ENCODE measurements around the gene DDAH1.
A peak's percentile ranks its signal among the peaks of the same experiment; 100 is the strongest.
"Not testable (repeated sequence)": the region's sequence is repeated elsewhere in the genome, so short reads cannot be mapped to it uniquely, and the experiment has no call there.

DDAH1 gene

DNA sequence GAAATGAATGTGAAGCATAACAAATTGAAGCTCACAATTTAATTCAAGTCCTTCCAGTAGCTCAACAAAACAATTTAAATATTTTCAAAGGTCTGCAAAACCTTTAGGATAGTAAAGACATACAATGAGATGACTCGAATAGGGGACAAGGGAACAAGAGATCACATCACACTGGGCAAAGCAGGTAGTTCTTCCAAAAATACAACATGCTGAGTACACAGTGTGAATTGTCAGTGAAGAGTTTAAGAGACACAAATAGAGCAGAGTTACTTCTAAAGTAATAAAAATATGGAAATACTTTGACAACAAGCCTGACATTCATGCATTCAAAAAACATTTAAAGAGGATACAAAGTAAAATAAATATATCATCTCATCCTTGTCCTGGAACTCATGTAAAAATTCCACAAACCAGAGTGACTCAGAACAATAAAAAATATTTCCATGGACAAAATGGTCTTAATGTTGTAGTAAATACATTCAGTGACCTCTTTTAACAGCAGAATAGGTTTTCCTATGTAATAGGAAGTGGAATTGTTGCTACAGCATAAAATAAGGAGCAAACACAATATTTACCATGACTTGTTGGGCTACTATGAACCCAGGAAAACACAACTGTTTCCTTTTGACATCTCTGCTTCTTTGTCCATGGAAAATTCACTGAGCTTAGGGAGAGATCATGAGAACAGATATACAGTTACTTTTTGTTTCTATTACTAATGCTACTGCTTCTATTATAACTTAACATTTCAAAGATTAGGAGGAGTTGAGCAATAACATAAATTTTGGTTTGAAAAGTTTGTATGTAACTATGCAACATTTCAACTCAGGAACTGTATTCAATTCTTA lies 104.9 kb downstream of the DDAH1 start:
- no peak for DNase-seq (ENCODE audit: low spot score)

DNA sequence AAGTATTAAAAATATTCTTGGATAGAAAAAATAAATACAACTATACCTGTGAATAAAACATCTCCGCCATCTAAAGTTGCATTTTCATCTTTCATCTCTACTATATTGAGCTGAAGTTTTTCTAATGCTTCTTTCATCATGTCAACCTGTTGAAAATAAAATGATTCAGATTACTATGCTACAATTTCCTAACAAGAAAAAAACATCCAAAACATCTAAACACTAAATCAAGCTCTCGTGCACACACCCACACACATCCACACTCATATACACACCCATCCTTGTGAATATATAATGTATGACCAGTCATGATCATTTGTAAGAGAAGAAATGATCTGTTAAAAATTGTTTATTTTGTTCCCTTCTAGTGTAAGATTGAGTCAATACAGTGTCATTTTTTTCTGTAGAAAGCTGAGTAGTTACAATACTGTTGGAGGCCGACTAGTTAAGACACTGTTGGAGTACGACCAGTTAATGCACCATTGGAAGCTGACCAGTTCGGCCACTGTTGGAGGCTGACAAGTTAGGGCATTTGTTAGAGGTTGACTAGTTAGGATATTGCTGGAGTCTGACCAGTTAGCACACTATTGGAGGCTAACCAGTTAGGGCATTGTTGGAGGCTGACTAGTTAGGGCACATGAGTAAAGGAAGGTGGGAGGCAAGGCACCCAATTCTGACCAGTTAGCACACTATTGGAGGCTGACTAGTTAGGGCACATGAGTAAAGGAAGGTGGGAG lies 106.1 kb downstream of the DDAH1 start:
- no peak for DNase-seq (ENCODE audit: low spot score)

DNA sequence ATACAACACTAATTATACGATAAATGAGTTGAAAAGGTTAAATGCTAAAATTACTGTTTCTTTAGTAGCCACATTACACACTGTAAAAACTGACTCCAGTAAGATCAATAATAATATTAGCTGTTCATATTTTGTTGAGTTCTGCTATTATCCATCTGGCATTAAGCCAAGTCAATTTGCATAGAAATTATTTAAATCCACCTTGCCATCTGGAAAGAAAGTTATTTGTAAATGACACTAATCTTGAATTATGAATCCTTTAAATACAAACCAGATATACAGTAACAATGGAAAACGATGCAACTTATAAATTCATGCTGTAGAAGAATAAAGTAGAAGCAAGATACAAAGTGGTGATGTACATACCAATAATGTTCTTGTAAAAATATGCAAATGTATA lies 107.1 kb downstream of the DDAH1 start:
- no peak for DNase-seq (ENCODE audit: low spot score)

DNA sequence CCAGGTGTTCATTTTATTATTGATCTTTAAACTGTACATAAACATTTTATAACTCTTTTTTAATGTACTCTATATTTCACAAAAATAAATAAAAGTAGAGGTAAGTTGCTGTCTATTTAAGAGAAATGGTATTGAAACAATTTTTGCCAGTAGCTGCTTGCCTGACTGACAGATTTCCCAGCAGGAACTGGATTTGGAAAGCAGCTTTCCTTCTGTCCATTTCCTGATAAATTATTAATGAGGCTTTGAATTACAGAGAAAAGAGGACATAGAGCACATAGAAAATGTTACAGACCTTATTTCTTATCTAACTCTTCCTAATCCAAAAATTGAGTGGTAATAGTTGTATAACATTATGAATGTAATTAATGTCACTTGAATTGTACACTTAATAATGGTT lies 108.8 kb downstream of the DDAH1 start:
- DNase-seq (ENCODE audit: low spot score) = no peak

DNA sequence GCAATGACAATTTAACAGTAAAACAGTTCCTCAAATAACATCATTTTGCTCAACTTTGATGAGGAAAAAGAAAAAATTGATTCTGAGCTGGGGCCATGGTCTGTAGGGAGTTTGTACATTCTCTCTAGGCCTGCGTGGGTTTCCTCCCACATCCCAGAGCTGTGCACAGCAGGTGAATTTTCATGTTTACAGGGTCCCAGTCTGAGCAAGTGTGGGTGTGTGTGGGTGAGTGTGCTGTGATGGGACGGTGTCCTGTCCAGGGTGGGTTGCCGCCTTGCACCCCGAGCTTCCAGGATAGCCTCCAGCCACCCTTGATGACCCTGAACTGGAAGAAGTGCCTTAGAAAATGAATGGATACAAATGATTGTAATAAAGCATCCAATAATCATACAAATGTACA lies 112.9 kb downstream of the DDAH1 start:
- no peak for DNase-seq (ENCODE audit: low spot score)

DNA sequence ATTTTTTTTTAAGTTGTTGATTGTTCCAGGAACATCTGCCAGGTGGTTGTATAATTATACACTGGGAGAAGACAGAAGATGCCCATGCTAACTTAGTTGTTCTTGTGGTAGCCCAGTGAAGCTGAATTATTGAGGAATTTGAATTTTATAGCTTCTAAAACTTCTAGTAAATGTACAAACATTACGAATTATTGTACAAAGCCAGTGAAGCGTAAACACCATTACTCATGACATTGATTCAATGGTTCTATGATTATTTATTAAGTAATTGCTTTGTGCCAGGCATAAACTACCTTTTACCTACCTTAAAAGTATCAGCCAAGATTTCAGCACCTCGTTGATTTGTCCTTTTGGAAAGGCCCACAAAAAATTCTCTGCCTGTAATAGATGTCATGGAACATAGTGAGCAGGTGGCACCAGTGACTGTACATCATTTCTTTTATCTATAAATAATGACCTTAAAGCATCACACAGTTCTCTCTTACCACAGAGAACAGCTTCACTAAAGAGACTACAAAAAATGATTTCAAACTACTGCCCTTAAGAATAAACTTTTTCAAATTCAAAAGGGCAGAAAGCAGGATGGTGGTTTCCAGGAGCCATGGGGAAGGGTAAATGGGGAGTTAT lies 113.6 kb downstream of the DDAH1 start:
- DNase-seq (ENCODE audit: low spot score) = no peak

DNA sequence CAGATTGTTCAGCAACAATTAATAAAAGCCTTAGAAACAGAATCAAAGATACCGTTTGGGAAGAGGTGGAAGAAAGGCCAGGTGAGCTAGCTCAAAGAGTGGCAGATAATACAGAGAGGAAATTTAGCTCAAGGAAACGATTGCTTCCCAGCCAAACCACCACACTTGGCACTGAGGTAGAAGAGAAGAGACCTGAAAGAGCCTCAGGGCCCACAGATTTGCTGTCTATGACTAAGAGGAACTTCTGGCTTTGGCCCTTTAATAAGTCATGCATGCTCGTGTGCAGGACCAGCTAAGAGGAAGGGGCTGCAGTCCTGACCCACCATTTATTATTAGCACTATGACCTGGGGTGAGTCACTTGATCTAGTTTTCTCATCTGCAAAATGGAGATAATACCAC lies 115.7 kb downstream of the DDAH1 start:
- DNase-seq (ENCODE audit: low spot score) = no peak

DNA sequence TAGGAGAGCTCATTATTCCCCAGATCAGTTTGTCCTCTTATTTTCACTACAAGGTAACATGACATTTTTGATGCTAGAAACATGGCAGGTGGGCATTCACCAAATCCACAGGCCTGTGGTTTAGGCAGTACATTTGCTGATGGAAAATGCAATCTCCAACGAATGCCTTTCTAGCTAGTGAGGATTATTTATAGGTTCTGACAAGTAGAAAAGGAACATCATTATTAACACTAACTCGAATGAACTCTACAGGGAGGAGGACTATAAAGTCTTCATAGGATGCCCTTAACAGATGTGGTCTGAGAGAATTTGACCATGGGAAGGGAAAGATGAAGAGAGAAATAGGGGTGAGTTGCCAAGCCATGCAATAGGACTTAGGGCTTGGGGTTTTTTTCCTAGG lies 117.1 kb downstream of the DDAH1 start:
- DNase-seq (ENCODE audit: low spot score) = no peak

DNA sequence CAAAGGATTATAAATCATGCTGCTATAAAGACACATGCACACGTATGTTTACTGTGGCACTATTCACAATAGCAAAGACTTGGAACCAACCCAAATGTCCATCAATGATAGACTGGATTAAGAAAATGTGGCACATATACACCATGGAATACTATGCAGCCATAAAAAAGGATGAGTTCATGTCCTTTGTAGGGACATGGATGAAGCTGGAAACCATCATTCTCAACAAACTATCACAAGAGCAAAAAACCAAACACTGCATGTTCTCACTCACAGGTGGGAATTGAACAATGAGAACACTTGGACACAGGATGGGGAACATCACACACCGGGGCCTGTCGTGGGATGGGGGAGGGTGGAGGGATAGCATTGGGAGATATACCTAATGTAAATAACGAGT lies 117.7 kb downstream of the DDAH1 start:
- not testable (repeated sequence) for DNase-seq (ENCODE audit: low spot score)

DNA sequence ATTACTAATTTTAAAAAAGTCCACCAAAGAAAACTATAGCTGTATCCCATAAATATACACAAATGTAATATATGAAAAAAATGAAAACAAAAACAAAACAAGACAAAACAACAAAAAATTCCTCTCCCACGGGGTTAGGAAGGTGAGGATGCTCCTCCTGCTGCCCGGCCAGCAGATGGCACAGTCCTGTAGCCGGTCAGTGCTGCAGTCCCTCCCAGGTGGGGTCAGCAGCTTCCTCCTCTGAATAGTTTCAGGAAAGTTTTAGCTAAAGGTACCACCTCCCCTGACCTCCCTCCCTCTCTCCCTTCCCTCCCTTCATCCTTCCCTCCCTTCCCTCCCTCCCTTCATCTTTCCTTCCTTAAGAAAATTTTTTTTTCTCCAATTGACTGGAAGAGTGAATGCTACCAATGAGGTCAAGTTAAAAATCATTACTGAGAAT lies 120.7 kb downstream of the DDAH1 start:
- DNase-seq (ENCODE audit: low spot score) = peak; percentile 49

DNA sequence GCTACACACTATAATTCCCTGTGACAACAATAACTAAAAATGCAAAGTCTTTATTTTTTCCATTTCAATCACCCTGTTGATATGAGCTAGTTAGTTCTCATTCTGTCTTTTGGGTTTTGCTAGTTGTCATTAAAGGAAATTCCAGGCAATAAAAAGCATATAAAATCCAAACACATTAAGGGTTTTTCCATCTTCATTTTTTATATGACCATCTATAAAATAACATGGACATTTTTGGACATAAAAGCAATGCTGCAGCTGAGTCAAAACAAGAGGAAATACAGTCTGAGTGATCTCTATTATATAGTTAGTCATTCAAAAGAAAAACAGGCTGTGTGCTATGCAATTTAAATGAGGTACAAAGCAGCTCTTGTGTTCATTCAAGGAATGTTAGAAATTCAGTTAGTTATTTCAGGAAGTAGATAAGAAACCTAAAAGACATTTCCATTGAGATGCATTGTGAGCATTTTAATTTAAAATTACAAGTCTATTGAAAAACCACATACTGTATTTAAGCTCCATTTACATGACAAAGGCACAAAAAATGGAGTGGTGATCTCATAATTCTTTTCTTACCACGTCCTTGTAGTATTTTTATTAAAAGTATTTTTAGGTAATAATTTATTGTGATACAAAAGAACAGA lies 121.2 kb downstream of the DDAH1 start:
- DNase-seq (ENCODE audit: low spot score) = no peak

DNA sequence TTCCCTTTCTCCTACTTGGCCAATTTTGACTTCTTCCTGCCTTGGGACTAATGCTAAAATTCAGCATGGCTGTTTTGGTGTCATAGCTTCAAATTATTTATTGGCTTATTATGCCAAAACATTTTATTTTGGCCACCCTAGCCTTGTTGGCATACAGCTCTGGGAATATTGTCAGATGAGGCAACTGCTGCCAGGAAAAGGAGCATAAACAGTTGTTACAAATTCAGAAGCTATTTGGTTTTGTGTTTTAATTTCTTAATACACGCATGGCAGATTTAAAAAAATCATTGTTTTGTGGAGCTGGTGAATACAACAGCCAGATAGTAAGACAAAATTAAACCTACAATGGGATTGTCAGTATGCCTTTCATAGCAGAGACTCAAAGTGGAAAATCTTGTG lies 121.7 kb downstream of the DDAH1 start:
- DNase-seq (ENCODE audit: low spot score) = no peak

DNA sequence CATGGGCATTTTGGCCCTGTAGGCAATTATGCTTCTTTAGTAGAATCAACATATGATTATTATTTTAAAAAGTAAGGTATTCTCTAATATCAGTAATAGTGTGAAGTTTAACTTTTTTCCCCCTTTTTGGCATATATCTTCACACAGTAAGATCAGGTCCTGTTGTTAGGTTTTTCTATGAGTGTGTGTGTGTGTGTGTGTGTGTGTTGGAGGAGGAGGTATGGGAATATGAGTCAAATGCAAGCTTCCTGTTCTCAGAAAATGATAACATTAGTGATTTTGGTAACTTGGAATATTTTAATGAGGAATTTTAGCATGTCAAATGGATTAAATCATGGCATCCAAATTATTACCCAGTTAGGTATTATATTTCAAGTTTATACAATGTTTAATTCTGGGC lies 122.8 kb downstream of the DDAH1 start:
- DNase-seq (ENCODE audit: low spot score) = no peak

DNA sequence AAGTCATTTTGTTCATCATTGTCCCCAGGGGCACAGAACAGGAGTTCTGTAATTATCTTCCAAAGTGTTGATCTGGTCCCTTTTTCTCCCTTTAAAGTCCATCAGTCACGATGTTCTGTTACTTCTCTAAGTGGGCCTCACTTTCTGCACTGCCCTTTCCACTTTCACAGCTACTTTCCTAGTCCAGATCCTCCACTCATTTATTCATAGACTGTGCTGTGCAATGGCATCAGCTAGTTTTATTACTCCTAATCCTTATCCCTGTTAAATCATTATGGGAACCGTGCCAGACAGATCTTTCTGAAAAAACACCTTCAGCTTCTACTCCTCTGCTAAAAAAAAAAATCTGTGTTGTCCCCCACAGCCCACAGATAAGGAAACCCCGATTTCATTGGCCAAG lies 124.5 kb downstream of the DDAH1 start:
- DNase-seq (ENCODE audit: low spot score) = no peak

DNA sequence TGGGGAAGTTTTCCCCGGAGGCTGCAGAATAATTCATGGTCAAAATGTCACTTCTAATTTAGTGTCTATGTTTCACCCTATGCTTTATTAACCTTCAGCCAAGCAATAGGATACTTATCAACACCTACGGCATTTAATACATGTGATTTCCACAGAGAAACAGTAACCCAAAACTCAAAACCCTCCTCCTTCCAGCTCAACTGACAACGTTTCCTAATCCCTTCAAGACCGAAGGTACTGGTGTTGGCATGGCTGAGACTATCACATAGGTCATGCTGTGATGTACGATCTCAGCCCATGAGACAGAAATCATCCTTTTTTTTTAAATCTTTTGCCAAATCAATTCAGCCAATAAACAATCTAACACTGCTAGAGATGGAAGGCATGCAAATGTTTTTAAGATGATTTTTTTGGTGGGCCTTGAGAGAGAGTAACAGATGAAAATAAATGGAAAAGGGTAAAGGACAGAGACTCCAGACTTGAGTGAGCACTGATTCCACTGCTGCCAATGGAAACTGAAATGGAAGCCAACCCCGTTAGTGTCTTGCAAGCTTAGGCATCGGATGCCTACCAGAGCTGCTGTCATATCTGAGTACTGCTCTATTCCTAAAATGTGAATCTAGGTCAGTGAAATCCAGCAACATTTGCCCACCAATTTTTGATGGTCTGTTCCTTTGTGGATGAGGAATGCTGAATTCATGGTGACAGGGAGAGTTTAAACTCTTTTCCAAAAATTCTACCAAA lies 125.1 kb downstream of the DDAH1 start:
- no peak for DNase-seq (ENCODE audit: low spot score)

DNA sequence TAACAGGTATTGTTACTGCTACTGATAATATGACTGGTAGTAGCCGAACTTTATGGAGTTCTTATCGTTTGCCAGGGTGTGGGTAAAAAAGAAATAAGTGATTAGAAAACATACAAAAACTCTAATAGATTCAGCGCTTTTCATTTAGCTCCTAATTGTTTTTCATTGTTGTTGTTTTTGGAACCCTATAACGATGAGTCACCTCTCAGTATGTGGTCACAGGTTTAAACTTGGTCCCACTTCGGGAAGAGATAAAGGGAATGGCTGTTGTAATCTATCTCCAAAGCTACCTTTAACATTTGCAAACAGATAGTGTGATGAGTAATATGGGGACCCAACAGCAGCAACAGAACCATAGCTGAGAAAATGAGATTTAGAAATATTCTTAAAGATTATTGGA lies 125.9 kb downstream of the DDAH1 start:
- no peak for DNase-seq (ENCODE audit: low spot score)

DNA sequence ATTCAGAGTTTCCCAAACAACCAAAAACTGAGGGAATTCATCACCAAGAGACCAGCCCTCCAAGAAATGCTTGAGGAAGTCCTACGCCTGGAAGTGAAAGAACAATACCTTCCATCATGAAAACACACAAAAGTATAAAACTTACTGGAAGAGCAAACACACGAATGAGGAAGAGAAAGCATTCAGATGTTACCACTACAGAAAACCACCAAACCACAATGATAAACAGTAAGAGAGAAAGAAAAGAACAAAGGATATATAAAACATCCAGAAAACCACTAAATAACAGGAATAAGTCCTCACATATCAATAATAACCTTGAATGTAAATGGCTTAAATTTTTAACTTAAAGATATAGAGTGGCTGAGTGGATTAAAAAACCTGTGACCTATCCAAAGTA lies 130.0 kb downstream of the DDAH1 start:
- DNase-seq (ENCODE audit: low spot score) = no peak

DNA sequence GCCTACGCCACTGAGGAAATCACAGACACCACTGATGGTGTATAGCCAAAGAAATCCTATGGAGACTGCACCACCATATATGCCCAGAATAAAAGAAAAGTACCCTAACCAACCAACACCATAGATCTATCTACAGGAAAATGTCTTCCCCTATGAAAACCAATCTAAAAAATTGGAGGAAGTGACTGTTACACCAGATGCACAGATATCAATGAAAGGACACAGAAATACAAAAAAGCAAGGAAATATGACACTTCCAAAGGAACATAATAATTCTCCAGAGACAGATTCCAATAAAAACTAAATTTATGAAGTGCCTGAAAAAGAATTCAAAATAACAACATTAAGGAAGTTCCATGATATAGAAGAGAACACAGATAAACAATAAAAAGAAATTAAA lies 131.8 kb downstream of the DDAH1 start:
- DNase-seq (ENCODE audit: low spot score) = no peak

DNA sequence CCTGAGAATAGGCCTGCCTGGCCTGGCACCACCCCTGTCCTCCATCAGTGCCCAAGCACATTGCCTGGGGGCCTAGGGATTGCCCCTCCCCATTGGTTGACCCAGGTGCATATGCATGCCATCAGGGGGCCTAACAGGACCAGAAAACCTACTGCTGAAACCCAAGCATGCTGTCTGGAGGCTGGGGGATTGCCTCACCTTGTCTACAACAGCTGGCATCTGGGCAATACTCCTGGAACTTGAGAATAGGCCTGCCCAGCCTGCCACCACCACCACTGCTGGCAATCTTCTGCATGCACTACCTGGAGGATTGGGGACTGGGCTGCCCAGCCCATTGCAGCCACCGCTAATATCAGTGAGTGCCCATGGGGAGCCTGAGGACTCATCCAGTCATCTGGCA lies 132.4 kb downstream of the DDAH1 start:
- DNase-seq (ENCODE audit: low spot score) = no peak

DNA sequence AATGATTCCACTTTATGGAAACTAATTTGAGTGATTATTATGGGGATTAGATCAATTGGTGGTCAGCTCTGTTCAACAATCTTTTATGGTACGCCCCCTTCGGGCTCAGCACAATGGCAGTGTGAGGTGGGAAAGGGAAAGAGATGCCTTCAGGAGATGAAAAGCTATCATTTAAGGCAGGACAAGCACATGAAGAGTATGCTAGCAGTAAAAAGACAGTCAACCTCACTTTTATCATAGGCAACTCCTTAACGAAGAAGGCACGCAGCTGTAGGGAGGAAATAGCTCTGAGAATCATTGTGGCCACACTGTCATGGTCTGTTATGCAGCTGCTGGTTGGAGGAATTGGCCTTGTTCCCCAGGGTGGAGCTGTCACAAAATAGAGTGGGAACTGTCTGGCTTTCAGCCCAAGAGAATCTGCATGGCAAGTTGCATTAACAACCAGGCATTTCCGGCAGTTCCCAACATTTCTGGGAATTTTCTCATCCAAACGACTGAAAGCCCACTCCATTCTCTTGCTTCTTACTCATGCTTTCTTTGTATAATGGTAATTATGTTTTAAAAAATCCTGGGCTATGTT lies 134.2 kb downstream of the DDAH1 start:
- no peak for DNase-seq (ENCODE audit: low spot score)

DNA sequence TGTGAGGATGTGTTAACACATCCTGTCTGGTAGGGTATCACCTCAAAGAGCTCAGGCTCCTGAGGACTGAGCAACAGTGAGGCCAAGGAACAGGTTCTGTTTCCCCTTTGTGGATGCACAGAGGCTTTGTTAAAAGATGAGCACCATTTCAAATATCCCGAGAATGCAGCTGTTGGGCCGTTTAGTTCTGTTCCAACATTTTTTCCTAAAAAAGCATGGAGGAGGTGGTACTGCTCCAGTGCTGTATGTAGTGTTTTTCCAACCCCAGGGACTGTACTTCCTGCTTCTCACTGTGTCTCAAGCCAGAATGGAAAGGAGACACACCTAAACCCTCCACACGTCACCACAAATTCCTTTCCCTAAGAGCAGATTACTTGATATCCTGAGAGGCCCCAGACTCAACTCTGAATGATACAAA lies 134.7 kb downstream of the DDAH1 start:
- no peak for DNase-seq (ENCODE audit: low spot score)

Measured in HuH-7.5 (cell line).